Right cardiac atrium (tissue), 5 donors: ENCODE data around the gene MBNL3. TPM values are rescaled to one million over a fixed set of nuclear protein-coding genes. Genes with fewer than 3 reads are reported as not detected.

Experiments
- ATAC-seq, 2 donors: fragments of 200-7000 bp; cut with Tn5 transposase; one replicate each; pipeline versions ENCODE4 v1.8.0 to v1.9.1; 2020; ENCODE audit warnings: moderate library complexity in 2 of 2, mild to moderate bottlenecking in 1 of 2
- DNase-seq, 3 donors: peaks; one replicate each; pipeline ENCODE4 v3.0.0-alpha.2; 2020
- H3K27ac ChIP-seq: one replicate; pipeline ENCODE4 v1.5.1; 2013; ENCODE audit warnings: mild to moderate bottlenecking, low read length, control low read depth, moderate library complexity
- H3K27me3 ChIP-seq: one replicate; pipeline ENCODE4 v1.6.1; 2013; ENCODE audit not compliant: control insufficient read depth, insufficient read depth
- H3K4me1 ChIP-seq: one replicate; pipeline ENCODE4 v1.6.1; 2013; ENCODE audit warnings: low read length; ENCODE audit not compliant: control insufficient read depth, insufficient read depth
- H3K4me3 ChIP-seq: one replicate; pipeline ENCODE4 v1.5.1; 2013; ENCODE audit warnings: low read length, control low read depth
- H3K9me3 ChIP-seq: one replicate; pipeline ENCODE4 v1.6.1; 2013; ENCODE audit warnings: low read length; ENCODE audit not compliant: control insufficient read depth
- WGBS: extraction: QIAGEN DNeasy Blood & Tissue Kit; methylation state at CpG from one replicate; pipeline ENCODE4 v1.1.7; 2013; 5-methylcytosine and 5-hydroxymethylcytosine counted together
- intact Hi-C, 4 donors: fragments of 100-400 bp; cut with DNase I; formaldehyde crosslinking; loops; one replicate each; pipeline versions ENCODE4 v1.11.0 to v1.14.0; 2022 to 2023
- polyA plus RNA-seq: library from polyadenylated mRNA; stranded (reverse); fragments of 200-250 nt; gene quantifications from one replicate; pipeline ENCODE4 v1.2.3, GENCODE V29; 2013
- total RNA-seq, 4 donors: library from RNA; stranded (reverse); fragmentation: NEBNext Ultra II Directional; extraction: Animal tissue kit (Norgen Biotek cat#: 25700); gene quantifications; one replicate each; pipeline ENCODE4 v1.2.1, GENCODE V29; 2021
- donor health status: healthy with polysubstance abuse.
- donor health status: DM: no; HTN: yes; CAD: no.
- donor health status: DM: no; HTN: no; CAD: no.
- donor health status: DM: no; HTN: yes; CAD: no; lungs with severe emphysema.
- donor health status: DM: yes; HTN: yes; CAD: no.

MBNL3 gene
- total and polyA plus RNA-seq, 5 donors = 19.2 to 169 (median 156) TPM

DNA sequence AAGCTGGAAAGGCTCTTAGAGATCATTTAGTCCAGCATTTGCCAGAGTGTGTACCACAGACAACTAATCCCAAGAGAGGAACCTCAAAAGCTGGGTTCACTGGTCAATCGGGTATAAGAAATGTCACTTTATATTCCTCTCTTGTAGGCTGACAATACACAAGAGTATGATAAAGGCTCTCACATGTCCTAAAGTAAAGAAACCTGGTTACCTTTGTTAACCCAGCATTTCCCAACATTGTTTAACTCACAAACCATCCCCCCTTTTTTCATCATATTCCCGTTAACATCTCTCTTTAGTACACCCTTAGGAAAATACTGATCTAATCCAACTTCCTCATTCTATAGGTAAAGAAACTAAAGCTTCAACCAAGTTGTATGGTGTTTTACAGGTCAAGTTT is 74.4 kb downstream of the MBNL3 start:
- 93% methylated on average over 2 of the region's 2 CpGs for WGBS
- DNase-seq (no peak), ATAC-seq (no peak)
- Histone ChIP-seq H3K9me3 (no peaks in the 10 kb centered on the region), H3K4me3 (no peak overlapping the region), H3K27ac (no peak overlapping the region), H3K4me1 (no peaks in the 10 kb centered on the region), H3K27me3 (no peaks in the 10 kb centered on the region)
- intact Hi-C loops = no loop called here

DNA sequence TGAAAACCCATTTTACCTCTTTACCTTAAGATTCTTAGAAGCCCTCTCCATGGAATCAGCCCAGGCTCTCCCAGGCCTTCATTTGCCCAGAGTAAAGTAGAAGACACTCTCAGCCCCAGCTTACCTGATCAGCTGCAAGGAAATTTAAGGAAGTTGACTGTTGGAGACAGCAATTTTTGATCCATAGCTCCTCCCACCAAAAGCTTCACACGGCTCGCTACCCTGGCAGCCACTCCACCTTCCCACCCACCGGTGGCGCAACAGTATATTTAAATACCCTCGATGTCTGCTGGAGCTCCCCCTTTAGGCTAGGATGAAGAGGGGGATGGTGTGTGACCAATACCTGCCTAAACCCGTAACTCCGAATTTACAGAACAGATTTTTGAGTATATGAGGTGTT is 75.4 kb downstream of the MBNL3 start:
- no peak for DNase-seq
- Histone ChIP-seq H3K27me3 (no peaks in the 10 kb centered on the region), H3K9me3 (no peaks in the 10 kb centered on the region), H3K4me3 (no peak overlapping the region), H3K4me1 (no peaks in the 10 kb centered on the region), H3K27ac (no peak overlapping the region)
- intact Hi-C loops = no loop called here
- no peak for ATAC-seq
- 75% methylated on average over 7 of the region's 7 CpGs for WGBS

DNA sequence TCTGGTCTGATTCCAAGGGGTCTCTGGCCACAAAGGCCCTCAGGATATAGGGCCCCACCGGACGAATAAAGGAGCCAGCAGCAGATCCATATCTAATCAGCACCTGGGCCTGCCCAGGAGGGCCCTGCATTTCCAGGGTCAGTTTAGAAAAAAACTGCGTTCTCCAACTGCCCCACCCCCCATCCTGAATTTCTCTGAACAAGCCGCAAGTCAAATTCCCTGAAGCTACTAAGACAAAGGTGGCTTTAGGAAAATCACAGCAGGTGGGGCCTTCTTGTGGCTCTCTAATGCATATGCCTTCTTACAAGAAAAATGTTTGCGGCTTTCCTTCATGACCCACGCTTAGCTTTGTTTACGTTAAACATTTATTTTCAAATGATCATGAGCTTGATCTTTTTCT is 76.6 kb downstream of the MBNL3 start:
- H3K27ac ChIP-seq = no peak overlapping the region
- intact Hi-C loops = no loop called here
- ATAC-seq (no peak), DNase-seq (no peak)
- 81% methylated on average over 7 of the region's 7 CpGs for WGBS
- no peak overlapping the region for H3K4me3 ChIP-seq
- H3K27me3 ChIP-seq = no peaks in the 10 kb centered on the region
- no peaks in the 10 kb centered on the region for H3K9me3 ChIP-seq
- H3K4me1 ChIP-seq = no peaks in the 10 kb centered on the region

DNA sequence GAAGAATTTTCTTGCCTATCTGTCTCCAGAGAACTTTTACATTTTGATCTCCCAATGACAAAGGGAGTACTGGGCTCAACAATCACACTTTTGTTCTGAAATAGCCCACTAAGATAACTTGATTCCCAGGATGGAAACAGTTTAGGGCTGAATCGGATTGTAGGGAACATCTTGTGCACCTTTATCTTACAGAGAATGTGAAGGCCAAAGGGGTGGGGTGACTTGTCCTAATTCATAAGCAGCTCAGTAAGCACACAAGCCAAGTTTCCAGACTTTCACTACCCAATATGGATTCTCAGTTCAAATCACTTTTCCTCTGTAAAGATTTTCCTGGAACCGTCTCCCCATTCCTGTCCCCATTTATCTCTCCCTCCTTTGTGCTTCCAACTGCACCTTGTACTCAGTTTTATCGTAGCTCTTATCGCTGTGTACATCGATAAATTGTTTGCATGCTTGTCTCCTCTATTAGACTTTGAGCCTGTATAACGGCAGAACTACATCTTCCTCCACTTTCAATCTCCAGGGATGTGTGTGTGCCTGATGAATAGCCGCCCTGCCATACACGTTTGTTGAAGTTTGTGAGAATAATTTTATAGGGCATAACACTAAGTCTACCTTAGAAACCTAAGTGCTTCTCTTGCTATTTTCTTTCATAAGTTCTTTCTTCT is 77.4 kb downstream of the MBNL3 start:
- Histone ChIP-seq H3K27ac (no peak overlapping the region), H3K27me3 (no peaks in the 10 kb centered on the region), H3K9me3 (no peaks in the 10 kb centered on the region), H3K4me3 (peak overlapping the region; percentile 48), H3K4me1 (no peaks in the 10 kb centered on the region)
- DNase-seq (peak in 1 of 3 donors; percentile 7), ATAC-seq (peak; percentile 63 to 77)
- intact Hi-C loops = no loop called here
- 45% methylated on average over 8 of the region's 8 CpGs for WGBS

DNA sequence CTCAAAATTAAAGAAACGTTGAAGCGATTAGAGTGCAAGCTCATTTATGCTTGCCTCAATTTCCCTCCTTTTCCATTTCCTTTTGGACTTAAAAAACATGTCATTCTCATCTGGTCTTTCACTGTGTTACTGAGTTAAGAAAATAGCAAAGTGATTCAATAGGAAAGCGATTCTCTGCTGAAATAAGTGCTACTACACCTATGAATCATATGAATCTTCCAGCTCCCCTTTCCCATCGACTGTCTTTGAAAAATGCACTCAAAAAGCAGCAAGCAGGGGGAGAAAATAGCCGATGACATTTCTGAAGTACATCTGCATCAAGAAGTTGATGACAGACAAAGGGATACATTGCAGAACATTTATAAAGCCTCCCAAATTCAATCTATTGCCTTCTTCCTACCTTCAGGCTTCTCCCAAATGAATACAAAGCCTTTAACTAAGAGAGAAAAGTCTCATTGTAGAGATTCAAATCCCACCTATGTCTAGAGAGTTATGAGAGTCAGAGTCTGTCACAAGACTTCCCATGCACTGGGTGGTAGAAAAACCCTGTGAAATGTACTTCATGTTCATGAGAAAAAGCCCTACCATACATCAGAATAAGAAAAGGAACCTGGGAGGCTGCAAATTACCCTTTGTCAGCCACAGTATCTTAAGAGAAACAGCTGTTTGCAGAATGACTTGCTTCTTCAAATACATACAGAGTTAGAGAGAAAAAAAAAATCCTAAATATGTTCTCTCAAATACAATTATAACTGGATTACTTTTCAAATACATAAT is 78.9 kb downstream of the MBNL3 start:
- intact Hi-C loops = no loop called here
- Histone ChIP-seq H3K9me3 (no peaks in the 10 kb centered on the region), H3K4me3 (peak overlapping the region; percentile 48), H3K4me1 (no peaks in the 10 kb centered on the region), H3K27ac (no peak overlapping the region), H3K27me3 (no peaks in the 10 kb centered on the region)
- ATAC-seq = no peak
- DNase-seq = no peak
- 55% methylated on average over 5 of the region's 5 CpGs for WGBS

DNA sequence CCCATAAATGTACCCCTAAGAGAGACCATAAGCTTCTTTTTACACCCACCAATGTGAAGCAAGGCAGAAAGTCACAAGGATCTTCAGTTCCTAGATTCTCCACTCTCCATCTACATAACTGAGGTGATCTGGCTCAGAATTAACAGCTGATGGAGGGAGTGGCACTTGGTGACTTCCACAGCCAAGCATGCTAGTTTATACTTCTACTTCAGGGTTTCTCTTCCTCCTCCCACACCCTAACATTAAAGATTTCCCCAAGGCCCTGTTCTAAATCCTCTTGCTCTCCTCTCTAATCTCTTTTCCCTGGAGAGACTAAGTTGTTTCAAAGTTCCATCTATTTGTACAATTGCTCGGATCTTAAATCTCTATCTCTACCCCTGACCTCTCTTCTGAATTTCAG is 81.1 kb downstream of the MBNL3 start:
- Histone ChIP-seq H3K27me3 (no peaks in the 10 kb centered on the region), H3K4me1 (no peaks in the 10 kb centered on the region), H3K9me3 (no peaks in the 10 kb centered on the region), H3K27ac (no peak overlapping the region), H3K4me3 (no peak overlapping the region)
- intact Hi-C loops = no loop called here
- DNase-seq (no peak), ATAC-seq (no peak)
- 62% methylated on average over 1 of the region's 1 CpG for WGBS

DNA sequence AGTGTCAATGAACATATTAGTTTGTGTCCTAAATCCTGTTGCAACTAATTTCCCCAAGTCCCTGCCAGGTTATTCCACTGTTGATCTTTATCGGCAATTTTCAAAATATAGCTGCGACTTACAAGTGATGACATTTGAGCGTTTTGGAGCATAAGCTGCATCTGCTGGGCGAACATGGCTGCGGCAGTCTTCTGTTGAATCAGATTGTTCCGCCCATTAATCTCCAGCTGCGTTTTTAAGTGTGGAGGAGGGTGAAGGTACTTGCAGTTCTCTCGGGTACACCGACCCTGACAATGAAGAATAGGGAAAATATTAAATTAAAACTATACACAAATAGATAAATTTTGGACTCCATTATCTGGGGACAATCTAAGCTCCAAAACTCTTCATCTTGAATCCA is 82.7 kb downstream of the MBNL3 start:
- no peaks in the 10 kb centered on the region for H3K4me1 ChIP-seq
- no peaks in the 10 kb centered on the region for H3K9me3 ChIP-seq
- no peak for DNase-seq
- no peak overlapping the region for H3K4me3 ChIP-seq
- no peaks in the 10 kb centered on the region for H3K27me3 ChIP-seq
- intact Hi-C loops = no loop called here
- ATAC-seq = no peak
- 96% methylated on average over 9 of the region's 9 CpGs for WGBS
- no peak overlapping the region for H3K27ac ChIP-seq

DNA sequence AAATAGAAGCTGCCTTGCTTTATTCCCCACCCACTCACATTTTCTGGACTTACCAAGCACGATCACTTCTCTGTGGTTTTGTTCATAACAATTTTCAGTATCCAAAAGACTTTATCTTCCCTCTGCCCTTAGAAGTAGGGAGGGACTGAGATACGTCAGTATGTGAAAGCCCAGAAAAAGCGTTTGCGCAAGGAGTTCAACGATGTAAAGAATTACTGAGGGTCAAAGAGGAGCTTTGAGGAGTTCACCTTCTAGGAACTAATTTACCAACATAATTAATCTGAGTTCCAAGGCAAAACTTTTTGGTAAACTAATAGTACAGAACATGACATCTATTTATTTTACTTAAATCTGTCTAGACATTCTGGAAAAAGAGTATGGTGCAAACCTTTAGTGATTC is 84.6 kb downstream of the MBNL3 start:
- no peaks in the 10 kb centered on the region for H3K9me3 ChIP-seq
- intact Hi-C loops = no loop called here
- ATAC-seq (no peak), DNase-seq (no peak)
- no peaks in the 10 kb centered on the region for H3K4me1 ChIP-seq
- WGBS = 79% methylated on average over 5 of the region's 5 CpGs
- no peak overlapping the region for H3K27ac ChIP-seq
- no peak overlapping the region for H3K4me3 ChIP-seq
- H3K27me3 ChIP-seq = no peaks in the 10 kb centered on the region

DNA sequence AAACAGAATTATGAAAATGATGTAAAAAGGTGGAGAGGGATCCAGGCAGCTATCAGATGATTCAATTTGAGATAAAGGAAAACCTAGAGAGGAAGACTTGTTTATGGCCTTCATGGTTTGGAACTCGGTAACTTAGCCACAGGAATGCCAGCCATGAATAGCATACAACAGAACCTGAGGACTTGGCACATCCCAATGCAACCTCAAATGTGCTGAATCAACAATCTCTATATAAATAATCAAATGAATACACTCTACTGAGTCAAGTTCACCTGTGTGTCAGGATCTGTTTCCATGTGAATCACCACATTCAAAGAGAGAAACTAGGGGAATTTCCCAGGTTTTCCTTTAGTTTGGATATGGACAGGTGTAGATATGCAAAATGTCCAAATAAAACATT is 86.9 kb downstream of the MBNL3 start:
- Histone ChIP-seq H3K27ac (no peak overlapping the region), H3K27me3 (no peaks in the 10 kb centered on the region), H3K9me3 (no peaks in the 10 kb centered on the region), H3K4me3 (no peak overlapping the region), H3K4me1 (no peaks in the 10 kb centered on the region)
- intact Hi-C loops = no loop called here
- 96% methylated on average over 1 of the region's 1 CpG for WGBS
- DNase-seq (no peak), ATAC-seq (no peak)

DNA sequence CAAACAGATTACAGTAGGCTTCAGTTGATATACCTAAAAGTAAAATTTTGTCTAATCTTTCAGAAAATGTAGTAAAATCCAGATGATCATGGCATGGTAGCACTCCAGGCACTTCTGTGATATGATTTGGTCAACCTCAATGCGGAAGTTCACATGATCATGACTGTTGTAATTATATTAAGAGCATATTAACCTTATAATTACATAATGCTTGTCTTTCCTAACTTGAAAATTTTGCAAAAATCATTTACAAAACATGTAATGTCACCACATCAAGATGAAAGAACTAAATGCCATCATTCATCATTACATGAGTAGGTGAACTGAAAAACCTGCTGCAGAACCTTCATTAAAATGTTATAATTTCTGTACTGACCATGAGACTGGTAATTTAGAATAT is 88.1 kb downstream of the MBNL3 start:
- intact Hi-C loops = no loop called here
- Histone ChIP-seq H3K4me3 (no peak overlapping the region), H3K27me3 (no peaks in the 10 kb centered on the region), H3K4me1 (no peaks in the 10 kb centered on the region), H3K27ac (no peak overlapping the region), H3K9me3 (no peaks in the 10 kb centered on the region)
- DNase-seq (no peak), ATAC-seq (no peak)
- 88% methylated on average over 1 of the region's 1 CpG for WGBS

DNA sequence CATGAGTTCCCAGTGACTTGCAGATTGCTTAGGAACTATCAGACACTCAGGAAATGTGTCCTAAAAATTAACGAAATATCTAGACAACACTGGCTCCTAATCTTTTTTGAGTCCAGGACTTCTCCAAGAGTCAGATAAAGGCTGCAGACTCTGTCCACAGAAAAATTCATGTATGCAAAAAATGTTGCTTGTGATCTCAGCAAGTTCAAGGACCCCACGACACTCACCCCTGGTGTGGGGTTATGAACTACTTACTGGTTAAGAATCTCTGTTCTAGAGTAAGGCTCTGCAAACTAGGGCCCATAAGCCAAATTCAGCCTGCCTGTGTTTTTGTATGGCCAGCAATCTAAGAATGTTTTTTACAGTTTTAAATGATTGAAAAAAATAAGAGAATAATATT is 93.2 kb downstream of the MBNL3 start:
- Histone ChIP-seq H3K27me3 (no peaks in the 10 kb centered on the region), H3K4me1 (no peaks in the 10 kb centered on the region), H3K9me3 (no peaks in the 10 kb centered on the region), H3K27ac (no peak overlapping the region), H3K4me3 (no peak overlapping the region)
- 25% methylated on average over 2 of the region's 2 CpGs for WGBS
- DNase-seq (no peak), ATAC-seq (no peak)
- intact Hi-C loops = no loop called here
